Endothelial cell of umbilical vein (primary cell): ENCODE results near the gene LRSAM1. TPM values are rescaled to one million over a fixed set of nuclear protein-coding genes. Genes with fewer than 3 reads are reported as not detected.

Experiments
- BruUV-seq: library from RNA; stranded (reverse); fragments of 400-500 nt; replicated peaks from 2 replicates; lab custom pipeline; 2021; lab: Mats Ljungman, UMichigan
- CTCF ChIA-PET: fragments of 300-600, 350-600 bp; sonication (Branson Sonifier 250); formaldehyde crosslinking; loops from one replicate; lab custom pipeline; 2021; ENCODE audit warnings: antibody characterized with exemption, inconsistent platforms; lab: Charles Lee
- POLR2A ChIA-PET: fragments of 300-600, 350-600 bp; sonication (Branson Sonifier 250); formaldehyde crosslinking; loops from one replicate; lab custom pipeline; 2021; ENCODE audit warnings: antibody characterized with exemption, inconsistent platforms; lab: Charles Lee
- DNase-seq: peaks from one replicate; pipeline ENCODE4 v3.0.0-alpha.2; 2011; ENCODE audit warnings: low read depth, low spot score
- FAIRE-seq: peaks from 2 replicates; lab custom pipeline; 2011; peaks lifted over from hg19 to GRCh38; lab: Jason Lieb, UNC
- H2AFZ ChIP-seq: 2 replicates; pipeline ENCODE4 v1.6.0; 2012; ENCODE audit warnings: low read depth, low read length, control low read depth, inconsistent platforms
- H3K27ac ChIP-seq: 2 replicates; pipeline ENCODE4 v1.5.1; 2011; ENCODE audit warnings: low read depth, mild to moderate bottlenecking, control low read depth, low read length, moderate library complexity; ENCODE audit not compliant: insufficient read depth
- H3K27me3 ChIP-seq, 2 experiments: 2 replicates each; pipeline versions ENCODE4 v1.6.0 to v1.6.1; 2011; ENCODE audit warnings: low read length in 2 of 2, mixed read lengths in 1 of 2; ENCODE audit not compliant: control insufficient read depth in 2 of 2, insufficient read depth in 2 of 2
- H3K36me3 ChIP-seq, 2 experiments: 2 replicates in 1 of 2; 3 replicates in 1 of 2; pipeline ENCODE4 v1.5.1; 2011; ENCODE audit warnings: low read length in 2 of 2, mild to moderate bottlenecking in 1 of 2, moderate library complexity in 1 of 2; ENCODE audit not compliant: control insufficient read depth in 2 of 2, insufficient read depth in 2 of 2; ENCODE audit errors: extremely low read depth in 1 of 2
- H3K4me1 ChIP-seq: 3 replicates; pipeline ENCODE4 v1.5.1; 2011; ENCODE audit warnings: mild to moderate bottlenecking, low read length; ENCODE audit not compliant: control insufficient read depth, insufficient read depth; ENCODE audit errors: extremely low read depth
- H3K4me2 ChIP-seq: 2 replicates; pipeline ENCODE4 v1.6.1; 2011; ENCODE audit warnings: low read length, control low read depth, mixed read lengths; ENCODE audit not compliant: insufficient read depth
- H3K4me3 ChIP-seq, 3 experiments: fragments of 200-600 bp in 1 of 3; sonication (generic), shearing (Covaris generic) in 1 of 3; replicated peaks in 1 of 3; 2 replicates each; pipeline ENCODE4 v1.5.1; 2011 to 2016; ENCODE audit warnings: control low read depth in 3 of 3, low read length in 3 of 3, mild to moderate bottlenecking in 2 of 3, inconsistent platforms in 1 of 3, low read depth in 1 of 3, moderate library complexity in 1 of 3; ENCODE audit not compliant: insufficient read depth in 1 of 3
- H3K79me2 ChIP-seq: 2 replicates; pipeline ENCODE4 v1.6.0; 2012; ENCODE audit warnings: low read length, inconsistent platforms; ENCODE audit not compliant: control insufficient read depth, insufficient read depth
- H3K9ac ChIP-seq: replicated peaks from 2 replicates; pipeline ENCODE3; 2011; ENCODE audit warnings: low read length, control low read depth; ENCODE audit not compliant: insufficient read depth; ENCODE audit errors: extremely low read depth
- H3K9me1 ChIP-seq: replicated peaks from 3 replicates; pipeline ENCODE4 v1.6.0; 2011; ENCODE audit warnings: mild to moderate bottlenecking, low read length; ENCODE audit not compliant: control insufficient read depth, insufficient read depth; ENCODE audit errors: extremely low read depth
- H3K9me3 ChIP-seq: replicated peaks from 2 replicates; pipeline ENCODE4 v1.5.1; 2012; ENCODE audit warnings: low read length, inconsistent platforms; ENCODE audit not compliant: control insufficient read depth, insufficient read depth
- H4K20me1 ChIP-seq: replicated peaks from 2 replicates; pipeline ENCODE3; 2011; ENCODE audit warnings: mild to moderate bottlenecking, low read length; ENCODE audit not compliant: control insufficient read depth, insufficient read depth; ENCODE audit errors: extremely low read depth
- EZH2 ChIP-seq: IDR thresholded peaks from 2 replicates; pipeline ENCODE4 v1.6.1; 2012; ENCODE audit warnings: borderline replicate concordance, low read depth, mild to moderate bottlenecking, moderate library complexity, low read length, inconsistent platforms; ENCODE audit not compliant: severe bottlenecking
- FOS ChIP-seq: IDR thresholded peaks from 2 replicates; pipeline ENCODE4 v1.6.1; 2011; ENCODE audit warnings: mild to moderate bottlenecking, low read length, moderate library complexity, borderline replicate concordance; ENCODE audit not compliant: insufficient read depth
- GATA2 ChIP-seq: IDR thresholded peaks from 2 replicates; pipeline ENCODE4 v1.7.0; 2011; ENCODE audit warnings: low read depth, mild to moderate bottlenecking, moderate library complexity, mixed read lengths, low read length; ENCODE audit not compliant: insufficient read length, insufficient read depth
- JUN ChIP-seq: IDR thresholded peaks from 2 replicates; pipeline ENCODE4 v1.6.1; 2011; ENCODE audit warnings: borderline replicate concordance, low read depth; ENCODE audit not compliant: insufficient read length, insufficient read depth
- MYC ChIP-seq: IDR thresholded peaks from one replicate; pipeline ENCODE4 v1.6.1; 2011; ENCODE audit warnings: mild to moderate bottlenecking, low read depth, low read length
- POLR2A ChIP-seq: IDR thresholded peaks from 2 replicates; pipeline ENCODE4 v1.6.1; 2012; ENCODE audit warnings: low read depth, mild to moderate bottlenecking, control low read depth, low read length
- POLR2AphosphoS5 ChIP-seq: IDR thresholded peaks from 2 replicates; pipeline ENCODE4 v1.6.1; 2012; ENCODE audit warnings: low read depth, mild to moderate bottlenecking, control low read depth, low read length, moderate library complexity; ENCODE audit not compliant: insufficient read depth
- dilution Hi-C: fragments of 300-500 bp; cut with MboI; formaldehyde crosslinking; loops from one replicate; pipeline ENCODE4 v1.15.0; 2019; ENCODE audit warnings: low sequenced_read_pairs; ENCODE audit not compliant: extremely low pct_ligation_motif_present
- intact Hi-C: fragments of 100-400 bp; cut with micrococcal nuclease; formaldehyde crosslinking; loops from one replicate; pipeline ENCODE4 v1.10.0; 2022
- polyA plus RNA-seq, 4 experiments: library from polyadenylated mRNA; depleted of rRNA in 3 of 4; stranded (reverse) in 3 of 4; unstranded in 1 of 4; fragments of >200 nt; gene quantifications; 2 replicates each; pipeline versions ENCODE4 v1.2.1 to v1.2.3, GENCODE V29; 2011 to 2012; ENCODE audit warnings: missing spikeins in 1 of 4
- total RNA-seq: library from RNA; stranded (reverse); gene quantifications from 2 replicates; pipeline ENCODE4 v1.2.3, GENCODE V29; 2021
- TF ChIP-seq, protein P1 (sequence below), 2 donors: IDR thresholded peaks; 1 replicate in 1 of 2; 2 replicates in 1 of 2; pipeline ENCODE4 v1.5.1; 2011; ENCODE audit warnings: low read length in 2 of 2, mild to moderate bottlenecking in 2 of 2, moderate library complexity in 2 of 2, control low read depth in 1 of 2, inconsistent platforms in 1 of 2, low read depth in 1 of 2; ENCODE audit not compliant: insufficient read depth in 1 of 2; ENCODE audit errors: extremely low read depth in 1 of 2
- TF ChIP-seq, protein P2 (sequence below): IDR thresholded peaks from 2 replicates; pipeline ENCODE4 v1.6.1; 2011; ENCODE audit not compliant: insufficient read depth, insufficient read length

The LRSAM1 gene
- total and polyA plus RNA-seq, 2 donors (not counting 3 experiments of a cell fraction or from before 2014, with no cell fraction given) = 10.8 to 18.9 TPM

DNA sequence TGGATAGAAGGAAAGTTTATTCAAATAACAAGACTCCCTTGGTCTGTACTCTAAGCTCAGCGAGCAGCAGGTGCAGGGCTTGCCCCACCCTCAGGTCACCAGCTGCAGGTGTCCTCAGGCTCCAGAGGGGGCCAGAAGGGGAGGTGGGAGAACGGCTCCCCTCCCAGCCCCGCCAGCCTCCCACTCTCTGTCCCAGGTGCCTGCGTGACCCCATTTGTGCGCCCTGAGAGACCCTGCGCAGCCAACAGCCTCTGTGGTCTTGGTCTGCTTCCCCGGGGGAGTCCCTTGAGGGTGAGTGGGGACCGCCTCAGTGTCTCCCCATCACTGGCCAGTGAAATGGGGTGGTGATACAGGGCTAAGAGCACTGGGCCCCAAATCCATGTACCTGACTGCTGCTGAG, 98.4 kb downstream of the LRSAM1 start:
- TF ChIP-seq POLR2AphosphoS5 (no peak), MYC (no peak), GATA2 (no peak), JUN (no peak), FOS (no peak), POLR2A (no peak), EZH2 (no peak)
- TF ChIP-seq, protein P1, sequence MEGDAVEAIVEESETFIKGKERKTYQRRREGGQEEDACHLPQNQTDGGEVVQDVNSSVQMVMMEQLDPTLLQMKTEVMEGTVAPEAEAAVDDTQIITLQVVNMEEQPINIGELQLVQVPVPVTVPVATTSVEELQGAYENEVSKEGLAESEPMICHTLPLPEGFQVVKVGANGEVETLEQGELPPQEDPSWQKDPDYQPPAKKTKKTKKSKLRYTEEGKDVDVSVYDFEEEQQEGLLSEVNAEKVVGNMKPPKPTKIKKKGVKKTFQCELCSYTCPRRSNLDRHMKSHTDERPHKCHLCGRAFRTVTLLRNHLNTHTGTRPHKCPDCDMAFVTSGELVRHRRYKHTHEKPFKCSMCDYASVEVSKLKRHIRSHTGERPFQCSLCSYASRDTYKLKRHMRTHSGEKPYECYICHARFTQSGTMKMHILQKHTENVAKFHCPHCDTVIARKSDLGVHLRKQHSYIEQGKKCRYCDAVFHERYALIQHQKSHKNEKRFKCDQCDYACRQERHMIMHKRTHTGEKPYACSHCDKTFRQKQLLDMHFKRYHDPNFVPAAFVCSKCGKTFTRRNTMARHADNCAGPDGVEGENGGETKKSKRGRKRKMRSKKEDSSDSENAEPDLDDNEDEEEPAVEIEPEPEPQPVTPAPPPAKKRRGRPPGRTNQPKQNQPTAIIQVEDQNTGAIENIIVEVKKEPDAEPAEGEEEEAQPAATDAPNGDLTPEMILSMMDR (IDR thresholded peaks at IDR 0.05; ENCODE audit: extremely low read depth in 1 of 2, insufficient read depth in 1 of 2, low read depth in 1 of 2, low read length in 2 of 2) = no peak
- TF ChIP-seq, protein P2, sequence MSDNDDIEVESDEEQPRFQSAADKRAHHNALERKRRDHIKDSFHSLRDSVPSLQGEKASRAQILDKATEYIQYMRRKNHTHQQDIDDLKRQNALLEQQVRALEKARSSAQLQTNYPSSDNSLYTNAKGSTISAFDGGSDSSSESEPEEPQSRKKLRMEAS = no peak
- H3K27me3 ChIP-seq = no peaks in the 10 kb centered on the region
- H3K4me1 ChIP-seq = peaks cover 22% of the 10 kb centered on the region
- no peak for DNase-seq
- peaks cover 98% of the 10 kb centered on the region for H3K79me2 ChIP-seq
- H3K4me2 ChIP-seq = no peak overlapping the region
- no peak overlapping the region for H3K9ac ChIP-seq
- FAIRE-seq = no peak
- no peaks in the 10 kb centered on the region for H3K9me3 ChIP-seq
- ChIA-PET CTCF (interaction anchor here (1.6 kb wide), 1 partner anchor 9 kb away, joined by 6 read pairs; no protein-coding TSS in a partner anchor), POLR2A (no interaction called here)
- no peak overlapping the region for H3K27ac ChIP-seq
- intact Hi-C loops (no loop called here), dilution Hi-C loops (no loop called here)
- no peaks in the 10 kb centered on the region for H3K9me1 ChIP-seq
- no TSS peak for BruUV-seq
- peaks cover 0 to 10% of the 10 kb centered on the region in 2 experiments for H3K36me3 ChIP-seq
- no peak overlapping the region for H2AFZ ChIP-seq
- no peaks in the 10 kb centered on the region for H4K20me1 ChIP-seq
- no peak overlapping the region for H3K4me3 ChIP-seq
